Measurements from ENCODE around the gene SLC25A28. TPM values are rescaled to one million over a fixed set of nuclear protein-coding genes. Genes with fewer than 3 reads are reported as not detected.
"Not testable (repeated sequence)": the region's sequence is repeated elsewhere in the genome, so short reads cannot be mapped to it uniquely, and the experiment has no call there.

SLC25A28 gene
- total RNA-seq, 1 experiment from 2014 or later: 19.1 TPM

- in situ Hi-C loops (cut with HindIII; ENCODE audit: low sequenced_read_pairs); DNase-seq (ENCODE audit: low spot score): not testable (repeated sequence)
These were observed 23.5 kb downstream of the SLC25A28 start for GRCh38 chr10:99596708-99597107.

- DNase-seq (ENCODE audit: low spot score): no peak
- in situ Hi-C loops (cut with HindIII; ENCODE audit: low sequenced_read_pairs): no loop called here
These were observed 24.3 kb downstream of the SLC25A28 start for GRCh38 chr10:99595770-99596465.

- DNase-seq (ENCODE audit: low spot score): no peak
- in situ Hi-C loops (cut with HindIII; ENCODE audit: low sequenced_read_pairs): no loop called here
These were observed 25.0 kb downstream of the SLC25A28 start for GRCh38 chr10:99595236-99595635.

GRCh38 chr10:99593312-99593711 lies 26.9 kb downstream of the SLC25A28 start:
- DNase-seq (ENCODE audit: low spot score): no peak
- in situ Hi-C loops (cut with HindIII; ENCODE audit: low sequenced_read_pairs): no loop called here

GRCh38 chr10:99590799-99591198 lies 29.4 kb downstream of the SLC25A28 start:
- DNase-seq (ENCODE audit: low spot score): no peak
- in situ Hi-C loops (cut with HindIII; ENCODE audit: low sequenced_read_pairs): no loop called here

GRCh38 chr10:99583687-99584086 lies 36.6 kb downstream of the SLC25A28 start:
- DNase-seq (ENCODE audit: low spot score): no peak
- in situ Hi-C loops (cut with HindIII; ENCODE audit: low sequenced_read_pairs): no loop called here

GRCh38 chr10:99582255-99582770 lies 37.9 kb downstream of the SLC25A28 start:
- in situ Hi-C loops (cut with HindIII; ENCODE audit: low sequenced_read_pairs): no loop called here

GRCh38 chr10:99579971-99580370 lies 40.3 kb downstream of the SLC25A28 start:
- DNase-seq (ENCODE audit: low spot score): no peak
- in situ Hi-C loops (cut with HindIII; ENCODE audit: low sequenced_read_pairs): no loop called here

More at GRCh38 chr10:99582255-99582770, 37.9 kb downstream of the SLC25A28 start:
- DNase-seq (ENCODE audit: low spot score): no peak

- in situ Hi-C loops (cut with HindIII; ENCODE audit: low sequenced_read_pairs): no loop called here
- DNase-seq (ENCODE audit: low spot score): no peak
These were observed 46.4 kb downstream of the SLC25A28 start for GRCh38 chr10:99573790-99574189.

- in situ Hi-C loops (cut with HindIII; ENCODE audit: low sequenced_read_pairs): no loop called here
These were observed 48.4 kb downstream of the SLC25A28 start for GRCh38 chr10:99571816-99572215.

GRCh38 chr10:99569961-99570360 lies 50.3 kb downstream of the SLC25A28 start:
- no peak for DNase-seq (ENCODE audit: low spot score)
- in situ Hi-C loops (cut with HindIII; ENCODE audit: low sequenced_read_pairs): no loop called here

More at GRCh38 chr10:99571816-99572215, 48.4 kb downstream of the SLC25A28 start:
- DNase-seq (ENCODE audit: low spot score): no peak

- DNase-seq (ENCODE audit: low spot score): no peak
- in situ Hi-C loops (cut with HindIII; ENCODE audit: low sequenced_read_pairs): no loop called here
These were observed 50.8 kb downstream of the SLC25A28 start for GRCh38 chr10:99569253-99569939.

- in situ Hi-C loops (cut with HindIII; ENCODE audit: low sequenced_read_pairs): no loop called here
- no peak for DNase-seq (ENCODE audit: low spot score)
These were observed 55.1 kb downstream of the SLC25A28 start for GRCh38 chr10:99565166-99565565.

- in situ Hi-C loops (cut with HindIII; ENCODE audit: low sequenced_read_pairs): no loop called here
- DNase-seq (ENCODE audit: low spot score): no peak
These were observed 55.9 kb downstream of the SLC25A28 start for GRCh38 chr10:99564361-99564760.

GRCh38 chr10:99562631-99563030 lies 57.6 kb downstream of the SLC25A28 start:
- DNase-seq (ENCODE audit: low spot score): no peak
- in situ Hi-C loops (cut with HindIII; ENCODE audit: low sequenced_read_pairs): no loop called here

Other genes starting within 250 kb of the SLC25A28 start
- gene GOT1, start 189.8 kb downstream of the SLC25A28 start, total RNA-seq (2014; rRNA removed; shearing (Covaris generic)): 14.8 and 18.0 TPM in 2 replicates
- not detected in 2 replicates for gene NKX2-3, start 87.5 kb downstream of the SLC25A28 start, total RNA-seq (2014; rRNA removed; shearing (Covaris generic))
- 8.4 and 17.0 TPM in 2 replicates for gene ENTPD7, start 39.1 kb upstream of the SLC25A28 start, total RNA-seq (2014; rRNA removed; shearing (Covaris generic))
- 25.8 and 27.9 TPM in 2 replicates for gene COX15, start 111.7 kb upstream of the SLC25A28 start, total RNA-seq (2014; rRNA removed; shearing (Covaris generic))
- 6.6 and 17.0 TPM in 2 replicates for gene CUTC, start 111.8 kb upstream of the SLC25A28 start, total RNA-seq (2014; rRNA removed; shearing (Covaris generic))
- gene ABCC2, start 162.2 kb upstream of the SLC25A28 start, total RNA-seq (2014; rRNA removed; shearing (Covaris generic)): 1.8 and 3.7 TPM in 2 replicates